Measurements from ENCODE around the gene NEK6.
A peak's percentile ranks its signal among the peaks of the same experiment; 100 is the strongest.

Gene NEK6

GRCh38 chr9:124215368-124215910, 42.3 kb upstream of the NEK6 start:
- Histone ChIP-seq H3K9me2 (replicated peaks; ENCODE audit: control insufficient read depth, low read length) (no peaks in the 10 kb centered on the region), H3K36me3 (ENCODE audit: control insufficient read depth, low read length) (no peaks in the 10 kb centered on the region), H3K4me1 (ENCODE audit: control insufficient read depth, low read length) (peaks cover 87% of the 10 kb centered on the region), H4K20me1 (ENCODE audit: control insufficient read depth, insufficient read depth, low read depth, low read length) (no peaks in the 10 kb centered on the region), H3K27me3 (ENCODE audit: control insufficient read depth, low read length) (no peaks in the 10 kb centered on the region), H3K9me3 (ENCODE audit: control insufficient read depth, insufficient read depth, low read length) (no peaks in the 10 kb centered on the region), H3K79me2 (ENCODE audit: control insufficient read depth, low read length) (no peaks in the 10 kb centered on the region), H3K4me3 (ENCODE audit: low read length) (no peak overlapping the region; the same call in 1 of the 2 replicates), H3K4me2 (ENCODE audit: low read length) (peak overlapping the region; percentile 88), H3F3A (ENCODE audit: control insufficient read depth, insufficient read depth) (peaks cover 33% of the 10 kb centered on the region), H3K27ac (ENCODE audit: low read depth, low read length) (0 out of 2 replicates have a peak overlapping the region, but pooled peaks have one; percentile 92)
- no peak for TF ChIP-seq CTCF (IDR thresholded peaks at IDR 0.05; ENCODE audit: low read depth, low read length, poor library complexity, severe bottlenecking)
- no peak for TF ChIP-seq EZH2phosphoT487 (IDR thresholded peaks at IDR 0.05; ENCODE audit: borderline replicate concordance, low read length)

DNA sequence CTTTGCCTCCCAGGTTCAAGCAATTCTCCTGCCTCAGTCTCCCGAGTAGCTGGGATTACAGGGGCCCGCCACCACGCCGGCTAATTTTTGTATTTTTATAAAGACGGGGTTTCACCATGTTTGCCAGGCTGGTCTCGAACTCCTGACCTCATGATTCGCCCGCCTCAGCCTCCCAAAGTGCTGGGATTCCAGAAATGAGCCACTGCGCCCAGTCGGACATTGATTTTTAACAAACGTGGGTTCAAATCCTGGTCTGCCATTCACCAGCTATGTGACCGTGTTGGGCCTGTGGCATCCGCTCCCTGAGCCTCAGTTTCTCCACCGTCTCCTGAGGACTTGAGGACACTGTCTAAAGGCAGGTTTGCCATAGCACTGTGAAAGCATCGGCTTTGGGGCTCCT, 41.8 kb upstream of the NEK6 start:
- H3K4me1 ChIP-seq (ENCODE audit: control insufficient read depth, low read length), result peaks cover 82% of the 10 kb centered on the region
- H3K4me3 ChIP-seq (ENCODE audit: low read length), result peak overlapping the region; percentile 62
- H3K27me3 ChIP-seq (ENCODE audit: control insufficient read depth, low read length), result no peaks in the 10 kb centered on the region
- no peaks in the 10 kb centered on the region for H3K9me2 ChIP-seq (replicated peaks; ENCODE audit: control insufficient read depth, low read length)
- H3K79me2 ChIP-seq (ENCODE audit: control insufficient read depth, low read length), result no peaks in the 10 kb centered on the region
- peak overlapping the region; percentile 92 for H3K27ac ChIP-seq (ENCODE audit: low read depth, low read length)
- peaks cover 33% of the 10 kb centered on the region for H3F3A ChIP-seq (ENCODE audit: control insufficient read depth, insufficient read depth)
- H3K36me3 ChIP-seq (ENCODE audit: control insufficient read depth, low read length), result no peaks in the 10 kb centered on the region
- H3K9me3 ChIP-seq (ENCODE audit: control insufficient read depth, insufficient read depth, low read length), result no peaks in the 10 kb centered on the region
- TF ChIP-seq CTCF (IDR thresholded peaks at IDR 0.05; ENCODE audit: low read depth, low read length, poor library complexity, severe bottlenecking) (no peak), EZH2phosphoT487 (IDR thresholded peaks at IDR 0.05; ENCODE audit: borderline replicate concordance, low read length) (no peak)
- peak overlapping the region; percentile 88 for H3K4me2 ChIP-seq (ENCODE audit: low read length)
- H4K20me1 ChIP-seq (ENCODE audit: control insufficient read depth, insufficient read depth, low read depth, low read length), result no peaks in the 10 kb centered on the region

GRCh38 chr9:124216474-124217176, 41.1 kb upstream of the NEK6 start:
- peak overlapping the region; percentile 92 for H3K27ac ChIP-seq (ENCODE audit: low read depth, low read length)
- no peaks in the 10 kb centered on the region for H3K9me3 ChIP-seq (ENCODE audit: control insufficient read depth, insufficient read depth, low read length)
- H3K36me3 ChIP-seq (ENCODE audit: control insufficient read depth, low read length), result no peaks in the 10 kb centered on the region
- peak overlapping the region; percentile 62 for H3K4me3 ChIP-seq (ENCODE audit: low read length)
- H3K4me1 ChIP-seq (ENCODE audit: control insufficient read depth, low read length), result peaks cover 75% of the 10 kb centered on the region
- peaks cover 33% of the 10 kb centered on the region for H3F3A ChIP-seq (ENCODE audit: control insufficient read depth, insufficient read depth)
- H3K4me2 ChIP-seq (ENCODE audit: low read length), result peak overlapping the region; percentile 88
- no peaks in the 10 kb centered on the region for H3K27me3 ChIP-seq (ENCODE audit: control insufficient read depth, low read length)
- no peak for TF ChIP-seq CTCF (IDR thresholded peaks at IDR 0.05; ENCODE audit: low read depth, low read length, poor library complexity, severe bottlenecking)
- no peak for TF ChIP-seq EZH2phosphoT487 (IDR thresholded peaks at IDR 0.05; ENCODE audit: borderline replicate concordance, low read length)
- H3K9me2 ChIP-seq (replicated peaks; ENCODE audit: control insufficient read depth, low read length), result no peaks in the 10 kb centered on the region
- H3K79me2 ChIP-seq (ENCODE audit: control insufficient read depth, low read length), result no peaks in the 10 kb centered on the region
- no peaks in the 10 kb centered on the region for H4K20me1 ChIP-seq (ENCODE audit: control insufficient read depth, insufficient read depth, low read depth, low read length)
